ENCODE measurements around the gene LGALS9. TPM values are rescaled to one million over a fixed set of nuclear protein-coding genes. Genes with fewer than 3 reads are reported as not detected.

LGALS9 gene
- polyA plus RNA-seq, 2 of the 4 experiments (the other 2 are of a cell fraction), result 1.2 to 1.5 TPM

- Histone ChIP-seq H3K4me3 (no peak overlapping the region), H3K4me1 (no peaks in the 10 kb centered on the region), H3K27ac (no peak overlapping the region), H3K4me2 (no peak overlapping the region), H3K9me3 (no peaks in the 10 kb centered on the region)
- DNase-seq (ENCODE audit: low read depth in 1 of 2, low spot score in 1 of 2), result no peak
- ATAC-seq, result no peak
- ChIA-PET CTCF (interaction anchor here (18.2 to 23.8 kb wide), 3 partner anchors 58 to 220 kb away, joined by 230 to 500 read pairs (median 374); no protein-coding TSS in a partner anchor), POLR2A (no interaction called here)
- TF ChIP-seq RAD21 (conservative IDR thresholded peaks at IDR 0.05 in 1 of 2, IDR thresholded peaks at IDR 0.05 in 1 of 2), result no peak
- FAIRE-seq, result no peak
- WGBS (ENCODE audit: missing lambda C conversion rate), result 16% methylated on average over 6 of the region's 6 CpGs
Measured at GRCh38 chr17:27659683-27660082, 28.7 kb downstream of the LGALS9 start.

DNA sequence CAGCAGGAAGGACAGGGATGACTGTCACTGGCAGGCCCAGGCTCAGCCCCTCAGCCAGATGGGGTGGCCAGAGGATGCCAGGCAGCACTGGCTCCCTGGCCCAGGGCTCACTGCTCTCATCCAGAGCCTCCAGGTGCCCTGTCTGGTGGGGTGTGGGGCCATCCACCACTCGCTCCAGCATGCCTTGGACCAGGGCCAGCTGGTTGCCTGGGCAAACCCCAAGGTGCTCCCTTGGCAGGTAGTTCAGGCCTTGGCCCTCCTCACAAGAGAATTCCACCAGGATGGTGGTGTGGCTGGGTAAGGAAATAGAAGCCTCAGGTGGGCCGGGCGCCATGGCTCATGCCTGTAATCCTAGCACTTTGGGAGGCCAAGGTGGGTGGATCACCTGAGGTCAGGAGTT is 29.4 kb downstream of the LGALS9 start:
- no peak for ATAC-seq
- FAIRE-seq, result no peak
- H3K27ac ChIP-seq, result no peak overlapping the region
- TF ChIP-seq HOXA7 (CRISPR knock-in tag; IDR thresholded peaks at IDR 0.05), result no peak
- no peak for TF ChIP-seq TFCP2L1 (CRISPR knock-in tag; IDR thresholded peaks at IDR 0.05)
- TF ChIP-seq HEYL (CRISPR knock-in tag; IDR thresholded peaks at IDR 0.05), result no peak
- TF ChIP-seq, protein P1, sequence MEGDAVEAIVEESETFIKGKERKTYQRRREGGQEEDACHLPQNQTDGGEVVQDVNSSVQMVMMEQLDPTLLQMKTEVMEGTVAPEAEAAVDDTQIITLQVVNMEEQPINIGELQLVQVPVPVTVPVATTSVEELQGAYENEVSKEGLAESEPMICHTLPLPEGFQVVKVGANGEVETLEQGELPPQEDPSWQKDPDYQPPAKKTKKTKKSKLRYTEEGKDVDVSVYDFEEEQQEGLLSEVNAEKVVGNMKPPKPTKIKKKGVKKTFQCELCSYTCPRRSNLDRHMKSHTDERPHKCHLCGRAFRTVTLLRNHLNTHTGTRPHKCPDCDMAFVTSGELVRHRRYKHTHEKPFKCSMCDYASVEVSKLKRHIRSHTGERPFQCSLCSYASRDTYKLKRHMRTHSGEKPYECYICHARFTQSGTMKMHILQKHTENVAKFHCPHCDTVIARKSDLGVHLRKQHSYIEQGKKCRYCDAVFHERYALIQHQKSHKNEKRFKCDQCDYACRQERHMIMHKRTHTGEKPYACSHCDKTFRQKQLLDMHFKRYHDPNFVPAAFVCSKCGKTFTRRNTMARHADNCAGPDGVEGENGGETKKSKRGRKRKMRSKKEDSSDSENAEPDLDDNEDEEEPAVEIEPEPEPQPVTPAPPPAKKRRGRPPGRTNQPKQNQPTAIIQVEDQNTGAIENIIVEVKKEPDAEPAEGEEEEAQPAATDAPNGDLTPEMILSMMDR (IDR thresholded peaks at IDR 0.05), result no peak
- TF ChIP-seq CEBPB (IDR thresholded peaks at IDR 0.05), result no peak
- TF ChIP-seq SMC3 (IDR thresholded peaks at IDR 0.05), result no peak
- TF ChIP-seq EHMT2 (IDR thresholded peaks at IDR 0.05; ENCODE audit: low read depth), result no peak
- TF ChIP-seq, protein P2, sequence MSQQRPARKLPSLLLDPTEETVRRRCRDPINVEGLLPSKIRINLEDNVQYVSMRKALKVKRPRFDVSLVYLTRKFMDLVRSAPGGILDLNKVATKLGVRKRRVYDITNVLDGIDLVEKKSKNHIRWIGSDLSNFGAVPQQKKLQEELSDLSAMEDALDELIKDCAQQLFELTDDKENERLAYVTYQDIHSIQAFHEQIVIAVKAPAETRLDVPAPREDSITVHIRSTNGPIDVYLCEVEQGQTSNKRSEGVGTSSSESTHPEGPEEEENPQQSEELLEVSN (IDR thresholded peaks at IDR 0.05; ENCODE audit: borderline replicate concordance, low read depth), result no peak
- TF ChIP-seq ZFP36 (IDR thresholded peaks at IDR 0.05; ENCODE audit: borderline replicate concordance, partially characterized antibody), result no peak
- TF ChIP-seq FOXS1 (CRISPR knock-in tag; IDR thresholded peaks at IDR 0.05), result no peak
- no peak for TF ChIP-seq SREBF2 (IDR thresholded peaks at IDR 0.05)
- DNase-seq (ENCODE audit: low read depth in 1 of 2, low spot score in 1 of 2), result no peak
- no peak overlapping the region for H3K4me3 ChIP-seq
- no peaks in the 10 kb centered on the region for H3K4me1 ChIP-seq
- H3K9me3 ChIP-seq, result no peaks in the 10 kb centered on the region
- ChIA-PET CTCF (interaction anchor here (1.0 to 23.8 kb wide), 5 partner anchors 18 to 219 kb away, joined by 3 to 500 read pairs (median 230); no protein-coding TSS in a partner anchor), POLR2A (no interaction called here)
- no peak overlapping the region for H3K4me2 ChIP-seq
- 11% methylated on average over 3 of the region's 3 CpGs for WGBS (ENCODE audit: missing lambda C conversion rate)

DNA sequence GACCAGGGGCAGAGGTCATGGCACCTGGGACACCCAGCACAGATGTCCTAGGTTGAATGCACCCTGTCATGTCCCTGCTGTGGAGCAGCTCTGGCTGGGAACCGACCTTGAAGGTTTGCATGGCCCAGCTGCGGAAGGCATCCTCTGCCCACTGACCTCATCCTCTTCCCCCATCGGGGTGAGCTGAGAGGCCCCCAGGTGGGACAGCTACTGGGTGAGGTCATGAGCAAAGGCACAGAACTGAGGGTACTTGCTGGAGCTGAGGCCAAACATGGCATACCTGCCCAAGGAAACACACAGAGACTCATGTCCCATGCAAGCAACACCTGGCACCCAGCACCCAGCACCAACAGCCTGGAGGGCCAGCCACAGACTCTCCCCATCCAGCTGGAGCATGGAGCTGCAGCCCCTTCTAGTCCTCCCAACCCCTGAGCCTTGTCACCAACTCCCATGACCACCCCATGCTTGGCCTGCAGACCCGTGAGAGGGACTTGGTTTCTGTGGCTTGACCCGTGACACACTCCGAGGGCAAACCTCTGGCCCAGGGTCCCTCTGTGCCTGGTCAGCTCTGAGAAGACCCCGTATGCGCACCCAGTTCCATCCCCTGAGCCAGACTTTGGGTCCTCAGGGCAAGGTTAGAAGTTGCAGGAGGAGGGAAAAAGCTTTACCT is 33.1 kb downstream of the LGALS9 start:
- 42% methylated on average over 8 of the region's 8 CpGs for WGBS (ENCODE audit: missing lambda C conversion rate)
- Histone ChIP-seq H3K4me3 (no peak overlapping the region), H3K4me1 (no peaks in the 10 kb centered on the region), H3K4me2 (no peak overlapping the region), H3K27ac (no peak overlapping the region), H3K9me3 (no peaks in the 10 kb centered on the region)
- no peak for FAIRE-seq
- TF ChIP-seq, protein P1 (IDR thresholded peaks at IDR 0.05), result no peak
- TF ChIP-seq SREBF2 (IDR thresholded peaks at IDR 0.05), result no peak
- TF ChIP-seq BHLHE40 (IDR thresholded peaks at IDR 0.05; ENCODE audit: low read depth, low read length), result no peak
- TF ChIP-seq JUN (IDR thresholded peaks at IDR 0.05), result no peak
- no peak for TF ChIP-seq MAX (IDR thresholded peaks at IDR 0.05)
- TF ChIP-seq MAZ (IDR thresholded peaks at IDR 0.05; ENCODE audit: borderline replicate concordance, low read depth, low read length), result no peak
- no peak for TF ChIP-seq MAFK (IDR thresholded peaks at IDR 0.05; ENCODE audit: partially characterized antibody)
- no peak for TF ChIP-seq PHF8 (IDR thresholded peaks at IDR 0.05; ENCODE audit: borderline replicate concordance, low read depth)
- no peak for TF ChIP-seq FOSB (CRISPR knock-in tag; IDR thresholded peaks at IDR 0.05)
- no peak for TF ChIP-seq EHMT2 (IDR thresholded peaks at IDR 0.05; ENCODE audit: low read depth)
- no peak for TF ChIP-seq RAD21 (conservative IDR thresholded peaks at IDR 0.05 in 1 of 2, IDR thresholded peaks at IDR 0.05 in 1 of 2)
- ATAC-seq, result no peak
- ChIA-PET CTCF (interaction anchor here (0.6 to 23.8 kb wide), 6 partner anchors 10 to 437 kb away, joined by 3 to 500 read pairs (median 174); no protein-coding TSS in a partner anchor), POLR2A (no interaction called here)
- no peak for DNase-seq (ENCODE audit: low read depth in 1 of 2, low spot score in 1 of 2)
